Mesenteric fat pad (tissue), 1 donor: ENCODE measurements around the gene NEURL1. TPM values are rescaled to one million over a fixed set of nuclear protein-coding genes. Genes with fewer than 3 reads are reported as not detected.
"Not testable (repeated sequence)": the region's sequence is repeated elsewhere in the genome, so short reads cannot be mapped to it uniquely, and the experiment has no call there.

Experiments used
- DNase-seq: peaks from one replicate; pipeline ENCODE4 v3.0.0-alpha.2; 2020; ENCODE audit warnings: low spot score
- total RNA-seq: library from RNA; stranded (reverse); fragmentation: NEBNext Ultra II Directional; extraction: Animal tissue kit (Norgen Biotek cat#: 25700); gene quantifications from one replicate; pipeline ENCODE4 v1.2.1, GENCODE V29; 2021
- donor health status: DM: yes; HTN: yes; CAD: no.

Gene NEURL1
- total RNA-seq, 1 donor from 2014 or later, result 0.13 TPM

DNA sequence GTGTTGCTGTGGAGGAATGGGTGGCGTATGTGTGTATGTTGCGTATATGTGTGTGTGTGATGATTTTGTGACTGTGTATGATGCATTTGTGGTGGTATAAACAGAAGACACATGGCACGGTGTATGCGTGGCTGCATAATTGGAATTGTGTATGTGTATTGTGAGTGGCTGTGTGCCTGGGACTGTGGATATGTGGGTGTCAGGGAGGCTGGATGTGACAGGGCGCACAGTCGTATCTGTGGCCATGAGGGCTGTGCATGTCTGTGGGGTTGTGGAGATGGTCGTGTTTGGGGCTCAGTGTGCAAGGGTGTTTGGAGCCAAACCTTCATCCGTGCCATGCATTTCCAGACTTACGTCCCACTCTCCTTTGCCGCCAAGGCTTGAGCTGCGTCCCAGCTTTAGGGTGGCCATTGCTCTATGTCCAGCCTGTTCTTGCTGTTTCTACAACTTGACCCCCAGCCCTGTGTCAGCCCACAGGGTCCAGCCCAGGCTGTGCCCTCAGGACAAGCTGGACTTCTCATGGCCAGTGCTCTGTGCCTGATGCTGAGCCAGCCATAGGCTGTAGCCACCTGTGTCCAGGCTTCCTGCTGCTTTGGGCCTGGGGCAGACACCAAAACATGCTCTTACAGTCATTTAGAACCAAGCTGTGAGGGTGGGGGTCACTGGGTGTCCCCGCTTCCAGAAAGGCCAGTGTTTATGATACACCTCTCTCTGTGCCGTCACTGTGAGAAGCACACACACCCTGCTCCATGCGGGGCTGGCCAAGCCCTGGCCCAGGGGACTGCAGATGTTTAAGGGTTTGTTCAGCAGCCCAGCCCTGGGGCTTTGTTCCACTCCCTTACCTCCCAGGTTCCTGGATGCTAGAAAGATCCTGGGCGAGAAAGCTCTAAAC lies 127.6 kb downstream of the NEURL1 start:
- no peak for DNase-seq

DNA sequence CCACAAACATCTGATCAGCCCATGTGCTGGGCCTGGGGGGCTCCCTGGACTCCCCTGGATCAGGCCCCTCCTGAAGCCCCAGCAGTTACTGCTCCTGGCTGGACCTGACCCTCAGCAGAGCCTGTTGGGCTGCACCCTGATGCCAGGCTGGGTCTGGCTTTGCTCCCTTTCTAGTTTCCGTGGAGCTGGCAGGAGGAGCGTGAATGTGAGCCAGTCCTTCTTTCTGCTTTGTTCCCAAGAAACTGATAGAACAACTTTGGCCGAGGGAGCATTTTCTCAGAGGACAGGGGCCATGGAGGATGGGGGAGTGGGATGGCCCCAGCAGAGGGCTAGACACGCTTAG lies 128.2 kb downstream of the NEURL1 start:
- DNase-seq, result no peak

GRCh38 chr10:103622286-103622685 lies 128.8 kb downstream of the NEURL1 start:
- no peak for DNase-seq

DNA sequence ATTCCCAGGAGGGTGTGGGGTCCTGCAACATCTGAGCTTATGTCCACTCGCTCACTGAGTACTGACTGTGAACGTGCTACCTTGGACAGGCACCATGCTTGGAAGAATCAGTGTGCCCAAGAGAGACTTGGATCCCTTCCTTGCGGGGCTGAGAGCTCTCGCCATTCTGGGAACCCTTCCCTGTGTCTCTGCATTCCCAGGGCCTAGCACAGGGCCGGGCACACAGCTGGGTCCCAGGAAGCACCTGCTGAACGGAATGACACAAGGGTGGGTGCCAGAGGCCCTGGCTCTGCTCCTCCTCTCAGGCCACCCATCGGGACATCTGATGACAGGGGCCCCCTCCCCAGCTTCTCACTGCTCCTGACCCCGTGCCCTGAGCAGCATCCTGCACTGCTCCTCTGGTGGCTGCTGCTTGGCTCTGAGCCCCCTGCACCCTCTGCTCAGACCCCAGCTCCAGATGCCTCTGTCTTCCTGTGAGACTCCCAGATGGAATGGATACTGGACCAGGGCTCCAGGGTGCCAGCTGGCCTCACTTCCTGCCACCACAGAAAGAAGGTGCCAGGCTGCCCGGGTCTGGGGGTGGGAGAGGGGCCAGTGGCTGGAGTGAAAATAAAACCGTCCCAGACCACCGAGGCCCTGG lies 129.6 kb downstream of the NEURL1 start:
- DNase-seq, result no peak

DNA sequence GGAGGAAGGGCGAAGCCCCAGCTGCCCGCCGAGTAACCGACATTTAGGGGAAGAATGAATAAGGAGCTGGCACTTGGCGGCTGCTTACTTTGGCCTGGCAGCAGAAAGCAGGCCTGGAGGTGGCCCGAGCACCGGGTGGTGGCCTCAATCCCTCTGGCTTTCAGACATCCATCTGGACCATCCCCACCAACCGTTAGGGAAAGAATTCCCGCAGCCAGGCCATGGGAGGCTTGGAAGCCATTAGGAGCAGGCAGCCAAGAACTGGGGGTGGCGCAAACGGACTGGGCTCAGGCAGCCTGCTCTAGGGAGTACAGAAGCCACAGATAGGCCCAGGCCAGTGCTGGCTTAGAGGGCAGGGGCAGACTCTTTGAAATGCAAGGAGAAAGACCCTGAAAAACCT lies 132.7 kb downstream of the NEURL1 start:
- DNase-seq, result no peak

DNA sequence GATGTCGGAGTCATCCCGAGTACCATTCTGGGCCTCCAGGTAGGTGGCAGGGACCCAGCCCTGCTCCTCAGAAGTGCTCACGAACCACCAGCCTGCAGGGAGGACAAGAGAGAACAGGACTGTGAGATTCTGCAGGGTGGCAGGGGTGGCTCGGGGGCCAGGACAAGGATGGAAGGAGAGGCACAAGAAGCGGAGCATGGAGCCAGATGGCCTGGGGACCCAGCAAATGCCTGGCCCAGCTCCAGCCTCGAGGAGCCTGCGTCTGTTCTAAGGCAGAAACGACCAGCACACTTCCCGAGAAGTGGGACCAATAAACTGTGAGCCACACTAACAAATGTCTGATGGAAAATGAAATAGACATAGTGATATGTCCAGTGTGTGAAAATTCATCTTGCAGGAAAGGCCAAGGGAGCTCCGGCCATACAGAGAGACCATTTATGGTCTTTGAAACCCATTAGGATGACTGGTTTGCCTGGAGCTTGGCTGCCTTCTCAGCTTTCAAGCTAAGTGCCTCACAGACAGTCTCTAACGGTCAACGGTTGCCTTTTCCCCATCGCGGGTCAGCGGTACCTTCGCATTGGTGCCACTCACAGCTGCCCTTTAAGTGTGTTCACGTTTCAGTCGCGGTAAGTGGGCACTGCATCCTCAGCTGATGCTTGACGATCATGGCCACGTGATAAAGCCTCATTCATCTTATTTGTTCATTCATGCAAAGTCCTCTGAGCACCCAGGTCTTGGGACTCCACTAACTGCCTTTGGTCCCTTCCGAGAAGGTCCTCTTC lies 133.8 kb downstream of the NEURL1 start:
- no peak for DNase-seq

DNA sequence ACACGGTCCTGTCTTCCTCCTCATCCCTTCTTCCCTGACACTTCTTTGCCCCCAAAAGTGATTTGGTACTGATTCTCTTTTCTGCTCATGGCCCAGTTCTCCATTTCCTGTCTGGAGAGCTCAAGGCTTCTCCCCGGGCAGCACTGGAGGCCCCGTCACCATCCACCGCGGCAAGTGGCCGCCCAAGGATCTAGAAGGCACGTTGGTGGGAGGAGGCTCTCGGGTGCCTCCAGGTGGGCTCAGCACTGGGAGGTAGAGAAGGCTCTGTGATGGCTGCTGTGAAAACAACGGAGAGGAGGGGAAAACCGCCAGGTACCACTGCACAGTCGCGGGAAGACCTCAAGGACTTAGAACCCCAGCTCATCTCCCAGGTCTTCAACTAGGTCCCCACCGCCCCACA lies 134.4 kb downstream of the NEURL1 start:
- no peak for DNase-seq

GRCh38 chr10:103629581-103629980 lies 136.1 kb downstream of the NEURL1 start:
- DNase-seq, result no peak

GRCh38 chr10:103630156-103630555 lies 136.7 kb downstream of the NEURL1 start:
- no peak for DNase-seq

- DNase-seq, result no peak
Measured at GRCh38 chr10:103632247-103632642, 138.7 kb downstream of the NEURL1 start.

DNA sequence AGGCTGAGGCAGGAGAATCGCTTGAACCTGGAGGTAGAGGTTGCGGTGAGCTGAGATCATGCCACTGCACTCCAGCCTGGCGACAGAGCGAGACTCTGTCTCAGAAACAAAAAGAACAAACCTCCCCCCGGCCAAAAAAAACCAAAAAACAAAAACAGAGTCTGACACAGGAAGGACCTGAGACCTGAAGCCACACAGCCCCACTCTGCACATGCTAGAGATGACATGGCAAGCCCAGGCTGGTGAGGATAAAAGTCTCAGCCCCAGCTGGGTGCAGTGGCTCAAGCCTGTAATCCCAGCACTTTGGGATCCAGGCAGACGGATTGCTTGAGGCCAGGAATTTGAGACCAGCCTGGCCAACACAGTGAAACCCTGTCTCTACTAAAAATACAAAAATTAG lies 139.4 kb downstream of the NEURL1 start:
- not testable (repeated sequence) for DNase-seq

- DNase-seq, result no peak
Measured at GRCh38 chr10:103633846-103634245, 140.3 kb downstream of the NEURL1 start.

DNA sequence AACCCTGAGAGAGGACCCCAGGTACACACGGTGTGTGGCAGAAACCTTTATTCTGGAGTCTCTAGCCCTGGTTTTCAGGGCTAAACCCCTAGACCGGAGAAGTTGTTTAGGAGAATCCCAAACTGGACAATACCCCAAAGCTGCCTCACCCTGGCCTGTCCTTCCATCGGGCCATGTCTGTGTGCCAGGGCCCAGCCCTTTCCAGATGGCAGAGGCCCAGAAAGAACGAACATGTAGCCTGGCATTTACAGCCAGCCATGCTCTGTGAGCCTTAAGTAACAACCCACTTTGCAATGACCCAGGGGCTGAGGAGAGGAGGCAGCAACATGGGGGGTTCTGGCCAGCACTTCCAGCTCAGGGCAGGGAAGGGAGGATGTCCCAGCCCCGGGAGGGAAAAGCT lies 142.1 kb downstream of the NEURL1 start:
- no peak for DNase-seq

DNA sequence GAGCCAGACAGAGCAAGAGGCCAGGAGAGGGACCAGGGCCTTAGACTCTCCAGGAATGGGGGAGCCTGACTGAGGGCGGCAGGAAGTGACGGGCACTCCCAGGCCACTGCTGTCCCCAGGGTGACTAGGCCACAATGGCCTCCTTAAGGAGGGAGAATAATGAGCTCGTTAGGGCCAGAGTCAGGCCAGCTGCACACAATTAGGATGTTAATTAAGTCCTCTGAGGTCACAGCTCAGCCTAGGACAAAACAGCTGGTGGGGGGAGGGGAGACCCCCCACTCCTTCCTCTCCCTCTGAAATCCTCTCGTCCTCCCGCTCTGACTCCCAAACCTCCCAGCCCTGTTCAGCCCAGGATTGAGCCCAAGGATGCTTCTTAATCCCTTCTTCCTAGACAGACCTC lies 143.0 kb downstream of the NEURL1 start:
- DNase-seq, result no peak

DNA sequence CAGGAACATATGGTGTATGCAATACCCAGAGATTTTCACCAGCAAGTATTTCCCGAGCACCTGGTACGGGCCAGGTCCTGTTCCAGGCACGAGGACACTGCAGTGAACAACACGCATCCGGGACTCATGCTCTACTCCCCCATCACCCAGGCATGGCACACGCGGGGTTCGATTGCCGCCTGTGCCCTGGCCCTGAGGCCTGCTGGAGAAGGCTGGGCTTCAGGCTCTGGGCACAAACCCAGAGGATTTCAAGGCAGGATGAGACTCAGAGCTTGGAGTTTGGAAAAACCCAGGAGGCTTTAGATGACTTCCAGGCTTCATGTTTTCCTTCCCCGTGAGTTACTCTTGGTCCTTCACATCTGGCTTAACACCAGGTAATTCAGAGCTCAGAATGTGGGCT lies 143.5 kb downstream of the NEURL1 start:
- no peak for DNase-seq

DNA sequence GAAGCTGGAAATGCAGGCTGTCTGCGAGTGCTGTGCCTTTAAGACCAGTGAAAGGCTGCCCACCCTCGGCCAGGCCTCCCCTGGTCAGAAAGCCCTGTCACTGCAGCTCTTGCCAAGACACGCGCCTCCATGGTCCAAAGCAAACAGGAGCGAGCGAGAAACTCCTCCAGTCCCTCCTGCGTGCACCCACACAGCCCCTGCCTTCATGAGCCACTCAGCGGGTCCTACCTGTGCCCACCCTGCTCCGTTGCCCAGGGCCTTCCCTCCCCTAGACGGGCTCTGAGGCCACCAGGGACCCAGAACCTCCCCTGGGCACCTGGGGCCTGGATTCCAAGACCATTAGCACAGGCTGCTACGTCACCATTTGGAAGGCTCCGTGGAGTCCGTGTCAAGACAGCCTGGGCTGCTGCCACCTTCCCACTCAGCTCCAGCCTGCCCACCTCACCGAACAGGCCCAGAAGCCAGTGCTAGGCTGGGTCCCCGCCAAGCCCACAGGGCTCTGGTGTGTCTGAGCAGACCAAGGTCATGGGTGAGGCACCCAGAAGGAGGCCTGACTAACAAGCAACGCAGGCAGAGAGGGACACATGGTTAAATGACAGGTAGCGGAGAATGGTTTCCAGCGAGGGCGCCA lies 144.5 kb downstream of the NEURL1 start:
- DNase-seq, result no peak

GRCh38 chr10:103638948-103639347 lies 145.4 kb downstream of the NEURL1 start:
- DNase-seq, result no peak

DNA sequence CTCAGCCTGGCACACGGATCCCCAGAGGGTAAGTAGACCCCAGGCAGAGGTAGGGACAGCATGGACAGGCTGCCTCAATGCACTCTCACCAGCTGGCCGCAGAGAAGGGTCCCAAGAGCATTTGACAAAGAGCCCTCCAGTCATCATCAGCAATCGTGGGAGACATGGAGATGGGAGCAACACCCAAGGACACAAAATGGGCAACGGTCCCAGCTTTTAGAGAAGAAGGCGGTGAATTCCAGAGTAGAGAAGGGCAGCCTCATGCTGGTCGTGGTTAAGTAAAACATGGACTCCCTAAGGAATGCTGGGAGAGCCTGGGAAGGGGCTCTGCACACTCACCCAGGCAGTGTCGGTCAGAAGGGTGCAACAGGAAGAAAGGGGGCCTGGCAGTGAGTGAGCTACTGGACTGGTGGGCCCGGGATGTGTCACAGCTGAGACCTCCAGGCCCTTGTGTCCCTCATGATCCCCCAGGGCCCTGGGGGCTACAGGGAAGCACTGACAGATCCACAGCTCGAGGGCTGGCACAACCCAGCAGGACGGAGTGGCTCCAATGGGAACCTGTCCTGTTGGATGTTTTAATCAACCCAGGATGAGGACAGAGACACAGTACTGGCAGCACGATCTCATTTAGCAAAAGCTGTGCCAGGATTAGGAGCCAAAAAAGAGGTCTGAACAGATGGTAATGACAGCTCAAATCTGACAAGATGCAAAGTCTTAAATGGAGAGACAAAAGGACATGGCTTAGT lies 147.1 kb downstream of the NEURL1 start:
- DNase-seq, result no peak

DNA sequence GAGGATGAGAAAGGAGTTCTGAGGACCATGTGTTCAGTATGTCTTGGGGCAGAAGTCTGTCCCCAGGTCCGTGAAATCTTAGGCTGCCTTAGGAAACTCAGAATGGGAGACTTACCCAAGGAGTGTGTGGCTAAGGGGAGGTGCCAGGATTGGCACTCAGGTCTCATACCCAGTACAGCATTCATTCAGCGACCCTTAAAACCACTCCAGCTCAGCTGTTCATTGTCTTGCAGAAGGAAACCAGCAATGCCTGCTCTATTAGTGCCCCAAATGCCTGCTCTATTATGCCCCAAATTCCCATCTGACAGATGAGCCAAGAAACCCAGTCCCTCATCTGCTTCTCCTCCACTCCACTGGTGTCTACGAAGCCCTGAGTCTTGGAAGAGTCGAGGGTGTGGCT lies 147.8 kb downstream of the NEURL1 start:
- DNase-seq, result no peak
